ENCODE results near the gene RBSN.

The RBSN gene

GRCh38 chr3:15060029-15060428 lies 38.9 kb downstream of the RBSN start:
- no peak for DNase-seq (ENCODE audit: low read depth in 3 of 3)

- no peak for DNase-seq (ENCODE audit: low read depth in 3 of 3)
These were observed 42.1 kb downstream of the RBSN start for GRCh38 chr3:15056676-15057404.

GRCh38 chr3:15055019-15055557 lies 43.9 kb downstream of the RBSN start:
- DNase-seq (ENCODE audit: low read depth in 3 of 3), result peak; percentile 53 to 67 (median 54)

GRCh38 chr3:15053541-15053940 lies 45.4 kb downstream of the RBSN start:
- DNase-seq (ENCODE audit: low read depth in 3 of 3), result no peak

GRCh38 chr3:15052335-15053242 lies 46.4 kb downstream of the RBSN start:
- no peak for DNase-seq (ENCODE audit: low read depth in 3 of 3)

GRCh38 chr3:15051531-15051930 lies 47.4 kb downstream of the RBSN start:
- DNase-seq (ENCODE audit: low read depth in 3 of 3), result peak in 2 of 3 donors; percentile 31 to 32

- DNase-seq (ENCODE audit: low read depth in 3 of 3), result no peak
These were observed 48.4 kb downstream of the RBSN start for GRCh38 chr3:15050405-15051092.

GRCh38 chr3:15049584-15049983 lies 49.4 kb downstream of the RBSN start:
- DNase-seq (ENCODE audit: low read depth in 3 of 3), result no peak

GRCh38 chr3:15045667-15046066 lies 53.3 kb downstream of the RBSN start:
- no peak for DNase-seq (ENCODE audit: low read depth in 3 of 3)

- DNase-seq (ENCODE audit: low read depth in 3 of 3), result no peak
These were observed 54.6 kb downstream of the RBSN start for GRCh38 chr3:15044326-15044725.

GRCh38 chr3:15043408-15044171 lies 55.4 kb downstream of the RBSN start:
- DNase-seq (ENCODE audit: low read depth in 3 of 3), result no peak

GRCh38 chr3:15042936-15043335 lies 56.0 kb downstream of the RBSN start:
- DNase-seq (ENCODE audit: low read depth in 3 of 3), result no peak

- DNase-seq (ENCODE audit: low read depth in 3 of 3), result no peak
These were observed 57.0 kb downstream of the RBSN start for GRCh38 chr3:15041950-15042349.

- DNase-seq (ENCODE audit: low read depth in 3 of 3), result no peak
These were observed 58.1 kb downstream of the RBSN start for GRCh38 chr3:15040844-15041243.

GRCh38 chr3:15038306-15038705 lies 60.6 kb downstream of the RBSN start:
- DNase-seq (ENCODE audit: low read depth in 3 of 3), result no peak

GRCh38 chr3:15033103-15033502 lies 65.8 kb downstream of the RBSN start:
- DNase-seq (ENCODE audit: low read depth in 3 of 3), result no peak

- DNase-seq (ENCODE audit: low read depth in 3 of 3), result no peak
These were observed 66.3 kb downstream of the RBSN start for GRCh38 chr3:15032650-15033049.

- no peak for DNase-seq (ENCODE audit: low read depth in 3 of 3)
These were observed 69.3 kb downstream of the RBSN start for GRCh38 chr3:15029625-15030024.

- DNase-seq (ENCODE audit: low read depth in 3 of 3), result no peak
These were observed 75.2 kb downstream of the RBSN start for GRCh38 chr3:15023719-15024118.

GRCh38 chr3:15023249-15023648 lies 75.7 kb downstream of the RBSN start:
- DNase-seq (ENCODE audit: low read depth in 3 of 3), result no peak

Measured in stimulated activated CD4-positive, alpha-beta T cell treated with anti-CD3 and anti-CD28 coated beads, TNF-alpha, amount 100 ng/mL, for 48 hours (primary cell).